AG04450 (cell line): Measurements from ENCODE around the gene SSR2. TPM values are rescaled to one million over a fixed set of nuclear protein-coding genes. Genes with fewer than 3 reads are reported as not detected.

ENCODE experiments used
- CTCF ChIA-PET: fragments of 300-600, 350-600 bp; formaldehyde crosslinking; extraction: SDS; loops from one replicate; lab custom pipeline; 2022; ENCODE audit warnings: antibody characterized with exemption, inconsistent platforms; lab: Charles Lee
- POLR2A ChIA-PET: fragments of 350-600 bp; formaldehyde crosslinking; extraction: SDS; loops from one replicate; lab custom pipeline; 2021; ENCODE audit warnings: antibody characterized with exemption, inconsistent platforms; lab: Yijun Ruan, JAX
- DNase-seq: peaks from one replicate; pipeline ENCODE4 v3.0.0-alpha.2; 2011; ENCODE audit warnings: low read depth, low spot score
- H3K27ac ChIP-seq: one replicate; pipeline ENCODE4 v1.5.1; 2012; ENCODE audit warnings: low read depth, low read length, control low read depth
- H3K27me3 ChIP-seq: one replicate; pipeline ENCODE4 v1.6.0; 2012; ENCODE audit warnings: low read length; ENCODE audit not compliant: control insufficient read depth, insufficient read depth
- H3K4me3 ChIP-seq: 2 replicates; pipeline ENCODE4 v1.5.1; 2011; ENCODE audit warnings: mild to moderate bottlenecking, low read depth, low read length, control low read depth
- H3K9me3 ChIP-seq: 2 replicates; pipeline ENCODE4 v1.5.1; 2012; ENCODE audit warnings: low read length; ENCODE audit not compliant: control insufficient read depth, insufficient read depth
- CTCF ChIP-seq: IDR thresholded peaks from 2 replicates; pipeline ENCODE4 v1.5.1; 2011; ENCODE audit warnings: low read depth, low read length, control low read depth, inconsistent platforms
- polyA plus RNA-seq: library from polyadenylated mRNA; depleted of rRNA; stranded (reverse); fragments of >200 nt; gene quantifications from 2 replicates; pipeline ENCODE4 v1.2.3, GENCODE V29; 2011

Gene SSR2
- polyA plus RNA-seq, 1 experiment: 867 TPM

GRCh38 chr1:156019946-156020292, 832 bp downstream of the SSR2 start:
- Histone ChIP-seq H3K9me3 (no peaks in the 10 kb centered on the region), H3K27ac (no peak overlapping the region), H3K4me3 (peak overlapping the region; percentile 91), H3K27me3 (no peaks in the 10 kb centered on the region)
- CTCF ChIA-PET: interaction anchor here (2.0 kb wide), 1 partner anchor 47 kb away, joined by 8 read pairs; no protein-coding TSS in a partner anchor
- POLR2A ChIA-PET: interaction anchor here (1.0 kb wide), 1 partner anchor 79 kb away, joined by 3 read pairs; no protein-coding TSS in a partner anchor
- no peak for DNase-seq
- TF ChIP-seq CTCF: no peak

GRCh38 chr1:156014829-156015228, 5.9 kb downstream of the SSR2 start:
- POLR2A ChIA-PET: no interaction called here
- CTCF ChIA-PET: interaction anchor here (0.7 kb wide), 1 partner anchor 11 kb away, joined by 4 read pairs; no protein-coding TSS in a partner anchor
- no peak for DNase-seq
- Histone ChIP-seq H3K27ac (no peak overlapping the region), H3K9me3 (no peaks in the 10 kb centered on the region), H3K4me3 (no peak overlapping the region), H3K27me3 (no peaks in the 10 kb centered on the region)
- no peak for TF ChIP-seq CTCF

GRCh38 chr1:156012051-156012817, 8.5 kb downstream of the SSR2 start:
- no peaks in the 10 kb centered on the region for H3K27me3 ChIP-seq
- no peaks in the 10 kb centered on the region for H3K9me3 ChIP-seq
- no peak for DNase-seq
- CTCF ChIA-PET: interaction anchor here (1.4 kb wide), 1 partner anchor 13 kb away, joined by 4 read pairs; no protein-coding TSS in a partner anchor
- TF ChIP-seq CTCF: no peak
- POLR2A ChIA-PET: no interaction called here
- no peak overlapping the region for H3K27ac ChIP-seq
- no peak overlapping the region for H3K4me3 ChIP-seq

- DNase-seq: no peak
- Histone ChIP-seq H3K9me3 (no peaks in the 10 kb centered on the region), H3K4me3 (no peak overlapping the region), H3K27ac (peak overlapping the region; percentile 22), H3K27me3 (no peaks in the 10 kb centered on the region)
- POLR2A ChIA-PET: no interaction called here
- no peak for TF ChIP-seq CTCF
- CTCF ChIA-PET: no interaction called here
Observed at GRCh38 chr1:156009404-156009803, 11.3 kb downstream of the SSR2 start.

GRCh38 chr1:156006666-156007376, 13.9 kb downstream of the SSR2 start:
- ChIA-PET POLR2A (no interaction called here), CTCF (no interaction called here)
- no peak for DNase-seq

More at GRCh38 chr1:156006666-156007376, 13.9 kb downstream of the SSR2 start:
- H3K4me3 ChIP-seq: no peak overlapping the region
- TF ChIP-seq CTCF: no peak
- no peaks in the 10 kb centered on the region for H3K27me3 ChIP-seq
- H3K27ac ChIP-seq: no peak overlapping the region
- H3K9me3 ChIP-seq: no peaks in the 10 kb centered on the region
